ENCODE results near the gene PPEF2.
"Not testable (repeated sequence)": the region's sequence is repeated elsewhere in the genome, so short reads cannot be mapped to it uniquely, and the experiment has no call there.

GRCh38 chr4:75848171-75848760, 54.0 kb downstream of the PPEF2 start:
- TF ChIP-seq POLR2A (IDR thresholded peaks at IDR 0.05; ENCODE audit: low read length); GATA1 (IDR thresholded peaks at IDR 0.05; ENCODE audit: low read depth, low read length): not testable (repeated sequence)
